GM23248 (cell line): ENCODE measurements around the gene STT3B.

Source experiments
- EZH2 ChIP-seq: fragments of 200-600 bp; sonication (generic); IDR thresholded peaks from 2 replicates; pipeline ENCODE4 v1.6.1; 2018; ENCODE audit warnings: antibody characterized with exemption, mild to moderate bottlenecking; ENCODE audit not compliant: insufficient read depth, poor library complexity, severe bottlenecking
- EZH2phosphoT487 ChIP-seq: fragments of 200-600 bp; sonication (generic); IDR thresholded peaks from 2 replicates; pipeline ENCODE4 v1.6.1; 2018; ENCODE audit warnings: antibody characterized with exemption, moderate library complexity, mild to moderate bottlenecking, low read depth; ENCODE audit not compliant: insufficient read depth

DNA sequence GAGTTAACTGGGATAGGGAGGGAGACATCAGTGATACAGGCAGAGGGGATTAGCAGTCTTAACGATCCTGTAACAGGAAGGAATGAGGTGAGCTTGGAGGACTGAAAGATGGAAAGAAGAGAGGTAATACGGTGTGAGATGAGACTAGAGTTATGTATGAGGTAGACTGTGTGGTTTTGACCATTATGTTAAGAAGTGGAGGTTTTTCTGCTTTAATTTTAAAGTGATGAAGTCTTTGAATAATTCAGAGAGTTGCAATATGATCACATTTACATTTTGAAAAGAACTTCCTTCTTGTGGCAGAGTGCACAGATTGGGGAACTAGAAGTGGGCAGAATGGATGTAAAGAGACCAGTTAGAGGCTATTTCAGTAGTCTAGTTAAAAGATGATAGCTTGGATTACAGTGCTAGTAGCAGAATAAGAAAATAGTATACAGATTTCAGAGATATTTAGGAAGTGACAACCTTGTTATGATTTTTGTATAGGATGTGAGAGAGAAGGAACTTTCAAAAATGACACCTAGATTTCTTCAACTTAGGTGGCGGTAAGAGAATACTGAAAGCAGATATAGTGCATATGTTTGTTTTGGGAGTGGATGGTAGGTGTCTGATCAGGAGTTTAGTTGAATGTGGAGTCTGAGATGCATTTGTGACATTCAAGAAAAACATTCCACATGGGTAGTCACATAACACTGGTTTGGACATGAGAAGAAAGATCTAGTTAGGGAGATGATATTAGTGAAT, 40.5 kb downstream of the STT3B start:
- TF ChIP-seq EZH2 (no peak), EZH2phosphoT487 (no peak)
